GM12892 (cell line): Measurements from ENCODE around the gene GDAP1L1.

Experiments used
- POLR2A ChIP-seq: IDR thresholded peaks from 2 replicates; pipeline ENCODE4 v1.6.1; 2011; ENCODE audit warnings: low read depth, low read length, control low read depth
- POLR2AphosphoS5 ChIP-seq: IDR thresholded peaks from 2 replicates; pipeline ENCODE4 v1.6.1; 2011; ENCODE audit warnings: low read depth, low read length, control low read depth
- TAF1 ChIP-seq: IDR thresholded peaks from 2 replicates; pipeline ENCODE4 v1.6.1; 2011; ENCODE audit warnings: low read depth, mild to moderate bottlenecking, control low read depth, low read length, borderline replicate concordance

DNA sequence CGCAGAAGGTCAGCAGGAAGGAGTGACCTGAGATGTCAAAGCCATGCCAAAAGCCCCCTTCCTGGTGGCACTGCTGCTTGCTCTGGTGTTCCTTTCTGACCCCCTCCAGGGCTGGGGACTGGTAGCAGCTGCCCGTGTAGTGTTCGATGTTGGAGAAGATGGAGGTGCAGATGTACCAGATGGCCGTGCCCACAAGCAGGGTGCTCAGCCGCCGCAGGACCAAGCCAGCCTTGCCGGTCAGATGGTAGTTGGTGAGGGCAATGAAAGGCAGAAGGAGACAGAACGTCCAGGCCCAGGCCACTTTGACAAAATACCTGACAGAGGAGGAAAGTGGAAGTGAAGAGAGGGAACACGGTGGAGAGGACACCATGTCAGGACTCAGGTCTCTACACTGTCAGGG is 59.8 kb downstream of the GDAP1L1 start:
- no peak for TF ChIP-seq POLR2AphosphoS5
- no peak for TF ChIP-seq POLR2A
- TF ChIP-seq TAF1: no peak
